C4-2B (cell line): ENCODE data around the gene TUBB6.

Experiments used
- CTCF ChIP-seq: fragments of 450-650 bp; conservative IDR thresholded peaks from 2 replicates; pipeline ENCODE4 v1.5.1; 2017; ENCODE audit warnings: mild to moderate bottlenecking
- ZFX ChIP-seq: fragments of 450-650 bp; IDR thresholded peaks from 2 replicates; pipeline ENCODE4 v1.6.1; 2017

GRCh38 chr18:12296457-12296856 is 11.6 kb upstream of the TUBB6 start:
- no peak for TF ChIP-seq CTCF
- no peak for TF ChIP-seq ZFX
